MCF 10A (cell line): ENCODE data around the gene WDR4. TPM values are rescaled to one million over a fixed set of nuclear protein-coding genes. Genes with fewer than 3 reads are reported as not detected.

Experiments used
- BruUV-seq: library from RNA; stranded (reverse); fragments of 400-500 nt; replicated peaks from 2 replicates; lab custom pipeline; 2021; lab: Mats Ljungman, UMichigan
- CTCF ChIA-PET: fragments of 300-600 bp; sonication (Branson Sonifier 250); formaldehyde crosslinking; extraction: SDS; loops from one replicate; lab custom pipeline; 2021; ENCODE audit warnings: antibody characterized with exemption, inconsistent platforms; lab: Yijun Ruan, JAX
- POLR2A ChIA-PET: fragments of 300-600, 350-650 bp; sonication (Branson Sonifier 250); formaldehyde crosslinking; extraction: SDS; loops from one replicate; lab custom pipeline; 2020; ENCODE audit warnings: antibody characterized with exemption, inconsistent platforms; lab: Yijun Ruan, JAX
- DNase-seq: peaks from one replicate; pipeline ENCODE4 v3.0.0-alpha.2; 2018; ENCODE audit not compliant: unreplicated experiment
- H3K27ac Mint-ChIP-seq: one replicate; pipeline ENCODE4 v1.8.0; 2022; ENCODE audit warnings: mild to moderate bottlenecking, low read depth, mixed read lengths; ENCODE audit not compliant: unreplicated experiment
- H3K27me3 Mint-ChIP-seq: one replicate; pipeline ENCODE4 v1.8.0; 2022; ENCODE audit warnings: mixed read lengths; ENCODE audit not compliant: insufficient read depth, unreplicated experiment
- H3K36me3 Mint-ChIP-seq: one replicate; pipeline ENCODE4 v1.8.0; 2022; ENCODE audit warnings: mild to moderate bottlenecking, moderate library complexity, mixed read lengths; ENCODE audit not compliant: insufficient read depth, unreplicated experiment
- H3K4me1 Mint-ChIP-seq: one replicate; pipeline ENCODE4 v1.8.0; 2022; ENCODE audit warnings: mixed read lengths; ENCODE audit not compliant: insufficient read depth, unreplicated experiment
- H3K4me3 Mint-ChIP-seq: one replicate; pipeline ENCODE4 v1.8.0; 2022; ENCODE audit warnings: mild to moderate bottlenecking, moderate library complexity, mixed read lengths; ENCODE audit not compliant: unreplicated experiment
- H3K9me3 Mint-ChIP-seq: one replicate; pipeline ENCODE4 v1.8.0; 2022; ENCODE audit warnings: mixed read lengths; ENCODE audit not compliant: unreplicated experiment
- CTCF ChIP-seq: fragments of 200-600 bp; IDR thresholded peaks from one replicate; pipeline ENCODE4 v1.8.0; 2022; ENCODE audit warnings: antibody characterized with exemption, mild to moderate bottlenecking; ENCODE audit not compliant: unreplicated experiment
- intact Hi-C: fragments of 100-400 bp; cut with micrococcal nuclease; formaldehyde crosslinking; loops from 2 replicates; pipeline ENCODE4 v1.14.1; 2022
- total RNA-seq: library from RNA; stranded (reverse); gene quantifications from 2 replicates; pipeline ENCODE4 v1.2.3, GENCODE V29; 2022

The WDR4 gene
- total RNA-seq, 1 experiment from 2014 or later, result 34.4 TPM

GRCh38 chr21:42859891-42860230 lies 19.5 kb downstream of the WDR4 start:
- ChIA-PET CTCF (no interaction called here), POLR2A (no interaction called here)

GRCh38 chr21:42858957-42859890 lies 20.1 kb downstream of the WDR4 start:
- intact Hi-C loops, result no loop called here
- peaks cover 8% of the 10 kb centered on the region for H3K4me1 Mint-ChIP-seq
- POLR2A ChIA-PET, result no interaction called here
- no peak for DNase-seq
- H3K4me3 Mint-ChIP-seq, result no peak overlapping the region
- CTCF ChIA-PET, result no interaction called here
- no peaks in the 10 kb centered on the region for H3K9me3 Mint-ChIP-seq
- H3K36me3 Mint-ChIP-seq, result peaks cover 83% of the 10 kb centered on the region
- no TSS peak for BruUV-seq
- TF ChIP-seq CTCF, result no peak
- H3K27ac Mint-ChIP-seq, result no peak overlapping the region
- no peaks in the 10 kb centered on the region for H3K27me3 Mint-ChIP-seq

More at GRCh38 chr21:42859891-42860230, 19.5 kb downstream of the WDR4 start:
- Mint-ChIP-seq H3K36me3 (peaks cover 84% of the 10 kb centered on the region), H3K27me3 (no peaks in the 10 kb centered on the region), H3K9me3 (no peaks in the 10 kb centered on the region), H3K4me3 (no peak overlapping the region), H3K4me1 (peaks cover 8% of the 10 kb centered on the region), H3K27ac (no peak overlapping the region)
- BruUV-seq, result no TSS peak
- intact Hi-C loops, result no loop called here
- no peak for DNase-seq
- no peak for TF ChIP-seq CTCF

DNA sequence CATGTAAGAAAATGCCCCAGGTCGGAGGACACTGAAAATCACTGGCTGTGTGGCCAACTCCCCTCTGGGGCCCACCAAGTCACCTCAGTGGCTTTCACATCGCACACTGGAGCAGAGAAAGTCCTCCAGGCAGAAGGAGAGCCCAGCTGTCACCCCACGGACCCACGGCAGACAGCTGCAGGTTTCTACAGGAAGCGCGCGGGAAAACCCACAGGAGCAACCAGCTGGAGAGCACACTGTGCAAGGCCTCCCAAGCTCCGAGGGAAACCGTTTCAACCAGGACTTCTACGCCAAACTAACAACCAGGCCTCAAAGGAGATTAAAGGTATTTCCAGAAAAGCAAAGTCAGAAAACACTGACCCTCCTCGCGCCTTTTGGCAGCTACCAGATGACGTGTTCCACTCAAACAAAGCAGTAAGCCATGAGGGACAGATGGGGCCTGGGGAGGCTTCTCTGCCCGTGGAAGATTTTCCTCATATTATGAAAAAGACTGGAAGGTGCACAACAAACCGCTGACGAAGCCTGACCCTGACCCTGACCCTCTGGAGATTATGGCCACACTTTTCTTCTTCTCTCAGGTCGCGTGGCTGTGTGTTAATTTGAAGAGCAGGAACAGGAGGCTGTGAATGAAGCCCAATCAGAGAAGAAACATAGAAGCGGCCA lies 21.0 kb downstream of the WDR4 start:
- CTCF ChIA-PET, result no interaction called here
- BruUV-seq, result TSS peak; percentile 17
- POLR2A ChIA-PET, result no interaction called here
- intact Hi-C loops, result no loop called here
- H3K27me3 Mint-ChIP-seq, result no peaks in the 10 kb centered on the region
- DNase-seq, result no peak
- TF ChIP-seq CTCF, result no peak
- H3K36me3 Mint-ChIP-seq, result peaks cover 83% of the 10 kb centered on the region
- H3K4me1 Mint-ChIP-seq, result peaks cover 8% of the 10 kb centered on the region
- no peak overlapping the region for H3K4me3 Mint-ChIP-seq
- H3K9me3 Mint-ChIP-seq, result no peaks in the 10 kb centered on the region
- peak overlapping the region; percentile 59 for H3K27ac Mint-ChIP-seq

DNA sequence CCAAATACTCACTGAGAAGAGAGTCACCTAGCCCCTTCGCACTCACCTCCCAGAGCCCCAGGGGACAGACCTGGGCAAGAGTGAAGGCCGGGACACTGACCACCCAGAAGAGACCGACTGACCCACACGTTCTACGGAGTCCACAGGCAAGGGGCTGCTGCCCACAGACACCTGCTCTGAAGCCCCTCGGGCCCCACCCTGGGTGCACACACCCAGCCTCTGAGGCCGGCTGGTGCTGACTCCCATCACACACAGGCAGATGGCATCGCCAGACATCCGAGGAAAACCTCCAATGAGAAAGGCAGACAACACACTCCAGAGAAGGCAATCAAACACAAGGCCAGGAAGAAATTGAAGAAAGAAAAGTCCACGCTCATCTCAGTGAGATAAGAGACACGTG lies 22.1 kb downstream of the WDR4 start:
- intact Hi-C loops, result no loop called here
- ChIA-PET CTCF (no interaction called here), POLR2A (no interaction called here)
- no TSS peak for BruUV-seq
- H3K4me3 Mint-ChIP-seq, result no peak overlapping the region
- H3K9me3 Mint-ChIP-seq, result no peaks in the 10 kb centered on the region
- TF ChIP-seq CTCF, result no peak
- H3K27ac Mint-ChIP-seq, result no peak overlapping the region
- DNase-seq, result no peak
- peaks cover 88% of the 10 kb centered on the region for H3K36me3 Mint-ChIP-seq
- no peaks in the 10 kb centered on the region for H3K27me3 Mint-ChIP-seq
- H3K4me1 Mint-ChIP-seq, result no peaks in the 10 kb centered on the region
